CD4-positive, alpha-beta T cell treated with Interleukin-1 beta for 1 hour (primary cell): ENCODE measurements around the gene HIVEP2.
A peak's percentile ranks its signal among the peaks of the same experiment; 100 is the strongest.

Experiments used
- DNase-seq, 2 donors: peaks; one replicate each; pipeline ENCODE4 v3.0.0-alpha.2; 2020 to 2022

The HIVEP2 gene

GRCh38 chr6:142914937-142915697 is 29.9 kb downstream of the HIVEP2 start:
- DNase-seq = peak; percentile 28 to 52

- no peak for DNase-seq
Measured at GRCh38 chr6:142914369-142914768, 30.6 kb downstream of the HIVEP2 start.

- DNase-seq = peak; percentile 82 to 84
Measured at GRCh38 chr6:142913511-142914047, 31.4 kb downstream of the HIVEP2 start.

- peak; percentile 11 to 51 for DNase-seq
Measured at GRCh38 chr6:142913036-142913510, 31.9 kb downstream of the HIVEP2 start.

- DNase-seq = no peak
Measured at GRCh38 chr6:142912125-142912524, 32.9 kb downstream of the HIVEP2 start.

GRCh38 chr6:142911430-142911829 is 33.5 kb downstream of the HIVEP2 start:
- no peak for DNase-seq

GRCh38 chr6:142909686-142910085 is 35.3 kb downstream of the HIVEP2 start:
- DNase-seq = no peak

GRCh38 chr6:142908235-142908634 is 36.7 kb downstream of the HIVEP2 start:
- DNase-seq = no peak

- peak; percentile 63 to 79 for DNase-seq
Measured at GRCh38 chr6:142907544-142907943, 37.4 kb downstream of the HIVEP2 start.

GRCh38 chr6:142906945-142907470 is 38.0 kb downstream of the HIVEP2 start:
- DNase-seq = peak; percentile 22 to 62

GRCh38 chr6:142903812-142904211 is 41.2 kb downstream of the HIVEP2 start:
- DNase-seq = peak; percentile 15 to 52

GRCh38 chr6:142902636-142903053 is 42.3 kb downstream of the HIVEP2 start:
- peak; percentile 87 to 90 for DNase-seq

- no peak for DNase-seq
Measured at GRCh38 chr6:142901611-142902010, 43.4 kb downstream of the HIVEP2 start.

- peak; percentile 75 to 77 for DNase-seq
Measured at GRCh38 chr6:142900227-142900971, 44.6 kb downstream of the HIVEP2 start.

GRCh38 chr6:142898927-142899895 is 45.8 kb downstream of the HIVEP2 start:
- DNase-seq = no peak

GRCh38 chr6:142897659-142898058 is 47.3 kb downstream of the HIVEP2 start:
- DNase-seq = no peak

GRCh38 chr6:142896732-142897131 is 48.2 kb downstream of the HIVEP2 start:
- no peak for DNase-seq

- no peak for DNase-seq
Measured at GRCh38 chr6:142893088-142893487, 51.9 kb downstream of the HIVEP2 start.

GRCh38 chr6:142892254-142893021 is 52.5 kb downstream of the HIVEP2 start:
- DNase-seq = no peak

GRCh38 chr6:142891454-142891853 is 53.5 kb downstream of the HIVEP2 start:
- DNase-seq = no peak

- DNase-seq = no peak
Measured at GRCh38 chr6:142888456-142888855, 56.5 kb downstream of the HIVEP2 start.
